GM18511 (cell line): ENCODE results near the gene HOXA3.

Source experiments
- ATAC-seq: cut with Tn5 transposase; IDR thresholded peaks from one replicate; pipeline ENCODE4 v1.9.1; 2021; ENCODE audit warnings: mild to moderate bottlenecking, moderate library complexity; ENCODE audit not compliant: unreplicated experiment

Gene HOXA3

DNA sequence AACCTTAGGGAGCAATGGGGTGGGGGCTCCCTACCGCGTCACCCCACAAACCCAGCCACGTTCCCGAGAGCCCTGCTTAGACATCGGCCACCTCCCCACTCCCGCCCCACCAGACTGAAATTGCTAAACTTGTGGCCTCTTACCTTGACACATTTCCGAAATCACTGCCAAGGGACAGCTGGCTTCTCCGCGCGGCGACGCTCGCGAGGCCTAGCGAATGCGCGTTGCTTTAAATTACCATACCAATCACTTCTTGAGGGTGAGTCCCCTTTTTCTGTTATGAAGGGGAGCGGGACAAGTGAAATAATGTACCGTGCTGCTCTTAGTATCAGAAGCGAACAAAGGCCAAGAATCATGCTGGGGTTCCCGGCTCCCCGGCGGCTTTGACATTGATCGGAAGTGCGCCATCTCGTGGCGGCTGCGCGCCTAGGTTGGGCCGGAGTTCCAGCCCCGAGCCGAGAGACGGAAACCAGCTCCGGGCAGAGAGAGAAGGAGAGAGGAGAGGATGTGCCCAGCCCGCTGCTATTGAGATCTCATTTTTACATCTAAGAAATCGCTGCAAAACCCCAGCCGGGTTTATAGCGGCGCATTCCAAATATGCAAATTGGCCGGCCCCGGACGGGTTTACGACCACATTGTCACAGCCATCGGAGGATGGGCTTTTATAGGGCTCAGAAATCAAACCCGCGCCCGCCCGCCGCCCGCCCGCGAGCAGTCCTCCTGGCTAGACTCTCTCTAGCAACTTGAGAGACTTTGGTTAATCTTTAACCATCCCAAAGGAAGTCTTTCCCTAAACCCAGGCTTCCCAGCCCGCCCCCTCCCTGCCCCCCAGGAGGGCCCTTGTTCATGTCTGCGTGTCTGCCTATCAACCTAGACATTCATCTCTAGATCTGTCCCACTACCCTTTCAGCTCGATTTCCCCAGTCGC, 27.4 kb upstream of the HOXA3 start:
- ATAC-seq, result no peak

DNA sequence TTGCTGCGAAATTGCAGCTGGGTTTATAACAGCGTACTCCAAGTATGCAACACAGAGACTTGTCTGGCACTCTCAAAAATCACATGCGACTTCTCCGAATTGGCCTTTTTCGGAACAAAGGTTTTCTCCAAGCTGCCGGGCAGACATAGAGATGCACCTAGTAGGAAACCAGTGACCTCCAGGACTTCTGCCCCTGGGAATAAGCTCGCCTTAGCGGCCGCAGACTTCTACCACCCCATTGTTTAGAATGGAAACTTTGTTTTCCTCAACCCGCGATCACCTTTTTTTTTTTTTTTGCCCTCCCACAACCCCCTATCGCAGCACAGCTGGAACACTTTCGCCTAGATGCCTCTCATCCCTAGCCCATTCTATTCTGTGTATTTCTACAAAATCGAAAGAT, 26.6 kb upstream of the HOXA3 start:
- no peak for ATAC-seq

DNA sequence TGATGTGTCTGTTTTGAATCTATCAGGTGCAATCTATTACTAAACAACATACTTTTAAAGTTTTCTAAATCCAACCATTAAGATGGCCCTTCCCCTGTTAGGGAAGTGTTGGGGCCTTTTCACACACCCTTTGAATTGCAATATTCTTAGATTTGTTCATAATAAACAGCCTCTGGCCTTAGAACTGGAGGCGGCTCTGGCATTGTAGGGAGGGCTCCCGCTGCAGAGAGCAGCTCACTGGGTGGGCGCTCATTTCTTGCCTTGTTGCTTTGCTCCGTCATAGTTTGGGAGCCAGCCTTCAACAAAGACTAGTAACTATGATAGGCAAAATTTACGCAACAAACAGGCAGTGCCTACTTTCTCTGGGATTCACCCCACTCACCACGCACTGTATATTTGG, 26.0 kb upstream of the HOXA3 start:
- ATAC-seq, result no peak

DNA sequence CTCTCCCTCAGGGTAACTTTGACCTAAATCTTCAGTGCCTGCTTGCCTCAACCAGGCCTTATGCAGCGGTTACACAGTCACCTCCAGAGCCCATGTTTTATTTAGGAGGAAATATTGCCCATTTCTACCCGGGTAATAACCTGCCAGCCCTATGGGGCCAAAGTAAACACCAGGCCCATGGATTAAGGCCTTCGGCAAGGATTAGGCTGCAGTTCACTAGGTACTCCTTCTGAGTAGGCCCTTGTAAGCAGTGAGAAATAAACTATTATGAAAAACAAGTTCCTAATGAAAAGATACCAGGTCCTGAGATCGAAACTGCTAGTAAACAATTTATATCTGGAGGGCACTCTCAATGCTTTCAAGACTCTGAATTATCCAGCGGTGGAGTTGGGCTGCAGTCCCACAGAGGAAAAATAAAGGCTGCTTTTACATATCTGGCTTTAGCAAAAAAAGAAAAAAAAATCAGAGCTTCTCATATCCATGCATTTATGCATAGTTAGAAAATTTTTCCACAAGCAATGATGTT, 25.5 kb upstream of the HOXA3 start:
- ATAC-seq, result no peak

DNA sequence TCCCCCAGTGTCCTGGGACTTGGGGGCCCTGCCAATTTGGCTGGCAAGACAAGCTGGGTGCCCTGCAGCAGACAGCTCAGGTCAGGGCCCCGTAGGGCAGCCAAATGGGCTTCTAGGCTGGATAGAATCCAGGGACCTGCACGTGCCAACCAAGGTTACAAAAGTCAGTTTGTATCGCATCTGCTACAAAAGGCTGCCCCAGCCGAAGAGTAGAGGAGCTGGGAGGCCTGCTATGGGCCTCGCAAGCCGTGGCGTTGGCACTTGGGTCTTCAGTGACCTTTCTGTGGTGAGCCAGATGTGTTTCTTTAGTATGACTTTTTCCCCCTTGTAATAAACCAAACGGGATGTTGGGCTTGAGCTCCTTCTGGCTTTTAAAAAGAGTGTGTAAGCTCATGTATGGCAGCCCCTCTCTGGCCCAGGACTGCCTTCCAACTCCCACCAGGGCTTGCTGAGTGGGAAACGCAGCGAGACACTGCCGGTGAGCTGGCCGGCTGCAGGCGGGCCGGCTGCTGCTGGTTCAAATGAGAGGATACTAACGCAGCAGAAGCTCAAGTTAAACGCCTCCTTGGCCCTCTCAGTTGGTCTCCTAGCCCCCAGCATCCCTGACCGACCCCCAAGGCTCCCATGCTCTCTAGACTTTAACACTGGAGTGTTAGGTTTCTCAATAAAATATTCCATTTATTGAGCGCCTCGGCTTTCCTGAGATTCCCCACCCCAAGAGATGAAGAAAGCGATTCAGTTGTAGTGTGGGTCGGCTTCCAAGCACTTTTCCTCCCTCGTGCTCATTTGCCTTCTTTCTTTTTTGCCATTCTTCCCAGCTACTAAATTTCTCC, 24.8 kb upstream of the HOXA3 start:
- no peak for ATAC-seq

DNA sequence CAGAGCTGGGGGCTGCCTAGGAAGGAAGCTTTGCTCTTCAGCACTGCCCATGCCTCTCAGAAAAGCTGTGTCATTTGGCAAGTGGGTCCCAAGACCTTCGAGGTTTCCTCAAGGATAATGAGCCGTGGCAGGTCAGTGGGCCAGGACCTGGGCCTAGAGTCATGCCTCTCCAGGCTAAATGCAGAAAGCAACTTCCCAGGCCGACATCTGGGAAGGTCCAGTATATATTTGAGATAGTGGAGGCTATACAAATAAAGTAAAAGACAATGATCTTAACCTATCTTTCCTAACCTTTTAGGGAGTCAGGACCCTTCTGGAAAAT, 24.1 kb upstream of the HOXA3 start:
- no peak for ATAC-seq

DNA sequence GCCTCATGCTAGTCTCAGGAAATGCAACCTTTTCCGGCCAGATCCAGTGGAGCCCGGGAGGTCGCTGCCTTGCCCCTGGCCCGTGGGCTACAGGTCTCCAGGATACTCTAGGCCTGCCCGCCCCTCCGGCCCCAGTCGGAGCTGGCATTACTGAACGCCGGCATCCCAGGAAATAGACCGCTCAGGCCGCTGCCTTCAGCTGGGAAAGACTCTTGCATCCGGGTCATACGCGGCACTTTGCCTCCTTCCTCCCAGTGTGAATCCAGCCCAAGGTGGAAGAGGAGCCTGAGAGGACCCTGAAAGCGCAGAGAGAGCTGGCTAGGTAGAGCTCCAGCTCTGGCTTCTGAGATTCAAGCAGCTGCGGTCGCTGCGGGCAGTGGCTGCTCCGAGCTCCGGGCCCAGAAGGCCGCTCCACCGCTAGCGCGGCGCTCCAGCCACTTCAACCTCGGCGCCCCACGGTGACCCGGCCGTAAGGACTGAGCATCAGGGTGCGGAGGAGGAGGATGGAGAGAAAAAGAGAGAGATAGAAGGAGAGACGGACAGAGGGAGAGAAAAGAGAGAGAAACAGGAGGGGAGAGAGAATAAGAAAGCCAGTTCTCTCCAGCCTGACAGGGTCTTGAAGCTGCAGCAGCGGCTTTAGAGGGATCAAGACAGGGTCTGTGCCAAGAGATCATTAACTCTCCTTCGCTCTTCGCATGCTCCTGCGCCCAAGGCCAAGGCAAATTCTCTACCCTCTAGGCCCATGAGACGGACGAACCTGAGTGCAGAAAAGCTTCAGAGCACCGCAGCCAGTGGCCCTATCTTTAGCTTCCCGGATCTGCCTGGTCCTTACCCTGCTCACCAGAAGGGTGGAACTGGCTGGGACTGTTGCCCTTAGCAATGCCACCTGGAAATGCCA, 23.5 kb upstream of the HOXA3 start:
- no peak for ATAC-seq

DNA sequence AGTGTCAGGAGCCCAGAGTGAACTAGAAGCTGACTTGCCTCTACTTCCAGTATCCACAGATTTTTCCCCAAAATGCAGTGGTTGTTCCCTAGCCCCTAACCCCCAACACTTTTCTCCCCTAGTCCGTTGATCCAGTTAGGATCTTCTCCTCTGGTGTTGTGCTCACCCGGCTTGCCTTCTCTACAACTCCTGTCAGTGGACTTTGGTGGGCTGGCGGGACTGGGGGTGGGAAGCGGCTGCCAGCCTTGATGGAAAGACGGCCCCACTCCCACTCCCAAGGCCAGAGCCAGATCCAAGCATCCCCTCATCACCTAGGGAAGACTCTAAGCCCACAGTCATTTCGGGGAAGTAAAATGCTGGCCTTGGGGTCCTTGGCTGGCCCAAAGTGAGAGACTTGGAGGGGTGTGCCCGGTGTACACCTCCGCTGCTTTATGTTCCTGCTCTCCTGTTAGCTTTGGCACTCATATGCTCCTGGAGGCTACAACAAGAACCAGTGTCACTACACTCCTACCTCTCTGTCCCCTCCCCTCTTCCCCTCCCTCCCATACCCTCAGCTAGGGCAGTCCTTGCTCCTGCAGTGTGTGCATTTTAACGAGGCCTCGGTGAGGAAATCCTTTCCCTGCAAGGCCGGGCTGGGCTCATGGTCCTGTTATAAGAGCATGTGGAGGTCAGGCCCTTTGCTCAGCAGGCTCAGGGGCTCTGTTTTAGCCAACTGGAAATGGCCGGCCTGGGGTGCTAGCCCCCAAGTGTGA, 22.7 kb upstream of the HOXA3 start:
- ATAC-seq, result no peak

DNA sequence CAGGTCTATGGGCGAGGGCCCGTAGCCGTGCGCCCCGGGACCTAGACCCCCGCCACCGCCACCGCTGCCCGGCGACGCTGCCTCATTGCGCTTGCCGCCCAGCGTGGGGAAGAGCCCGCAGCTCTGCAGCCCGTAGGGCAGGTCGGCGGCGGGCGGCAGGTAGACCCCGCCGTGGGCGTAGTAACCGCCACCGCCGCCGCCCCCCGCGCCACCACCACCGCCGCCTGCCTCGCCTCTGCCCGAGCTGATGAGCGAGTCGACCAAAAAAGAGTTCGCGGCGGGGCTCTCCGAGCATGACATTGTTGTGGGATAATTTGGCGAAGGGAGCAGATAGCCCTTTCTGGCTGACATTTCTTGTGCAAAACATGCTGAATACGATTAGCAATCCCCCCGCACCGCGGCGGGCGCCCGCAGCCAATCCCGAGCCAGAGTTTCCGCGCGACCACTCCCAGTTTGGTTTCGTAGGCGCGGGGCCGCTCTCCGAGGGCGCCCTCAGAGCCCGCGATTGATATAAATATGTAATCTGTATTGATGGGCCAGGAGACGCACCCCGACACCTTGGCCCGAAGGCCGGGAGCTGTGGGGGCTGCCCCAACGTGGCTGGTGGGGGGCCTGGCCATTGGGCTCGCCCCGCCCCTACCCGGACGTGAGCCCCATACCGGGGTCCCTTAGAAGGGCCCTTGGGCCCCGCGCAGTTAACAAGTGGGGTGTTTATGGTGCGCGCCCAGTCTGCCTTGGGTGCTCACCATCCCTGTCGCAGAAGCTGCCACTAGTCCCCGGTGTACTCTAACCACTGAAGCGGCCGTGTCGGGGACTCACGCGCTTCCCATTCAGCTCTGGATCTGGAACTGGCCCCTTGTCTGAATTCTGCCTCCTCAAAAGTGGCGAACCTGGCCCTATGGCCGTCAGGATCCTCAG, 21.8 kb upstream of the HOXA3 start, which contains the start of gene HOXA10:
Gene HOXA10, minus strand, starts transcription at position 365 of the 918 bp plus-strand sequence. Its CDS starts 14 bp downstream, at position 351.
- no peak for ATAC-seq

DNA sequence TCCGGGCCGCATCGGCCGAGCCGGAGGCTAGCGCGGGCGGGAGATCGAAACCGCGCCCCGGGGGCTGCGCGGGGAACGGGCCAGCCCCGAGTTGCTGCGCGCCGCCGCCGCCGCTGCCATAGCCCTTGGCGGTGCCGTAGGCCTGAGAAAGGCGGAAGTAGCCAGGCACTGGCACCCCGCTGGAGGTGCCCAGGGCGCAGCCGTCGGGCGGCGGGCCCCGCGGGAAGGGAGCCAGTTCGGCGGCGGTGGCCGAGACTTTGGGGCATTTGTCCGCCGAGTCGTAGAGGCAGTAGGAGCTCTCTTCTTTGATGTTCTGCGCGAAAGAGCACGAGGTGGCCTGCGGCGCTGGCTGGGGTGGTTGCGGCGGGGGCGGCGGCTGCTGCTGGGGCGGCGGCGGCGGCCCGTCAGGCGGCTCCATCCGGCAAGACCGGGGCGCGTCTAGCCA, 21.1 kb upstream of the HOXA3 start:
- ATAC-seq, result no peak

DNA sequence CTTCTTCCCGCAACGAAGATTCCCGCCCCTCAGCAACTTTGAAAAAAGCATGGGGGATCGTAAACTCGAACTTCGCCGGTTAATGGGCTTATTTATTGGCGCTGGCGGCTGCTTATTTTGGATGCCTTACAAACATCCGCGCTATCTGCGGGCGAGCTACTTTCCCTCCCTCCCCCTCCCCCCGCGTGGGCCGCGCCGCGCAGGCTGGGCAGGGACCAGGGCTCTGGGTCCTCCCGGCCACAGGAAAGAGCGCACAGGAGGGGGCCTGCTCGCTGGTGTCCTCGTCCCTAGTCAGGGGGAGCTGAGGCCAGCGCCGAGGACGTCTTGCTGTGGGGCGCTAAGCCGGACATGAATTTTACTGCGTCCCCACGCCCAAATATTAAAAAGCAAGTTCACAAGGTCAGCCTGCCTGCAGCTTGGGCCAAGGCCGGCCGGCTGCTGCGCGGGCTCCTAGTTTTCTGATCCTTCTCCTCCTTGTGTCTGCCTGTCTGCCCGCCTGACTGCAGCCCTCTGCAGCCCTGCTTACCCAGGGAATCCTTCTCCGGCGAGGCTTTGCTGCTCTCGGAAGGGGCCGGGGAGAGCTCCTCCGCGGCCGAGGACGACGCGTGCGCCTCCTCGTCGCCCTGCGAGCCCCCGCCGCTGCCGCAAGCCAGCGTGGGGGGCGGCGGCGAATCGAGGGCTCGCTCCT, 20.6 kb upstream of the HOXA3 start:
- no peak for ATAC-seq

DNA sequence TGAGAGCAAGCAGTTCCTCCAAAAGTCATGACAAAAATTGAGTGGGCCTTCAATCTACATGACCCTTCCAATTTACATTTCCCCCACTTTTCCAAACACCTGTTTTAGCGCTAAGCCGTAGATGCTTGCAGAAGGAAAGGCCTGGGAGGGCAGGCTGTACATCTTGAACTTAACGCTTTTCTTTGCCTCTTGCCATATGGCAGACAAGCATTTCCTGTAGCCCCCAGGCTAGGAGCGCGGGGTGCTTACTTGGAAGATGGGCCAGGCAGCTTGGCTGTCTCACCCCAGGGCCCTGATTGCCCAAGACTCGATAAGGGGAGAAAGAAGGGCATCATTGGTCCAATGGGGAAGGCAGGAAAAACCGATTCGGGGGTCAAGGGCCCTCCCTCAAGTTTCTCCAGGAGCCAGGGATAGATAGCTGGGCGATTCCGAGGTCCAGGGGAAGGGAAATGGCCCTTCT, 20.0 kb upstream of the HOXA3 start:
- no peak for ATAC-seq

DNA sequence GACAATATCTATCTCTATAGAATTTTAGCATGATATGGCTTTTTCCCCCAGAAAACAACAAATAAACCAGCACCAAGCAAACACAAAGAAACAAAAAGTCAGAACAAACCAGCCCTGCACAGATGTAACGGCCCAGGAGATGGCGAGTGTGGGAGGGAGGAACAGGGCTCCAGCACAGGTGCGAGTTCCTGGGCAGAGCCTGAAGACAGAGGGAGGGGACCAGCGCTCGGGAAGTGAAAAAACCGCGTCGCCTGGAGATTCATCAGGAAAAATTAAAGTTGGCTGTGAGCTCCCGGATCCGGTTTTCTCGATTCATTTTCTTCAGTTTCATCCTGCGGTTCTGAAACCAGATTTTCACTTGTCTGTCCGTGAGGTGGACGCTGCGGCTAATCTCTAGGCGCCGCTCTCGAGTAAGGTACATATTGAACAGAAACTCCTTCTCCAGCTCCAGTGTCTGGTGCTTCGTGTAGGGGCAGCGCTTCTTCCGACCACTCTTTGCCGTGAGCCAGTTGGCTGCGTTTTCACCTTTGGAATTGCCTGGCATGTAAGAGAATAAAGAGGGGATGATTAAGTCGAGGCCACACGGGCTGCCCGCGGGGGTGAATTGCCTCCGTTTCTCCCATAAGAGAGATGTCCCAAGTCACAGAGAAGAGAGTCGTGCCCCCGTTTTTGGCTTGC, 19.4 kb upstream of the HOXA3 start:
- no peak for ATAC-seq

DNA sequence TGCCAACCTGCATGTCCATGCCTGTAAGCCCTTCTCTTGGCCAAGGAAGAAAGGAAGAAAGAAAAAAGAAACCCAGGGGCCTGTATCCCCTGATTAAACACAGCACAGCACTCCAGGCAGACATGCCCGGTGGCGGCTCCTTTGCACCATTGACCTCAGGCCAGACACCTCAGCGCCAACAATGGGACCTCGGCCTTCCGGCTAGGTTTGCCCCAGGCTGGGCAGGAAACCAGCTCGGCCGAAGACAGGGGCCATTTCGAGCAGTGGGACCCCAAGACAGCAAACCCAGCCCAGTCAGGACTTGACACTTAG, 18.9 kb upstream of the HOXA3 start:
- no peak for ATAC-seq

DNA sequence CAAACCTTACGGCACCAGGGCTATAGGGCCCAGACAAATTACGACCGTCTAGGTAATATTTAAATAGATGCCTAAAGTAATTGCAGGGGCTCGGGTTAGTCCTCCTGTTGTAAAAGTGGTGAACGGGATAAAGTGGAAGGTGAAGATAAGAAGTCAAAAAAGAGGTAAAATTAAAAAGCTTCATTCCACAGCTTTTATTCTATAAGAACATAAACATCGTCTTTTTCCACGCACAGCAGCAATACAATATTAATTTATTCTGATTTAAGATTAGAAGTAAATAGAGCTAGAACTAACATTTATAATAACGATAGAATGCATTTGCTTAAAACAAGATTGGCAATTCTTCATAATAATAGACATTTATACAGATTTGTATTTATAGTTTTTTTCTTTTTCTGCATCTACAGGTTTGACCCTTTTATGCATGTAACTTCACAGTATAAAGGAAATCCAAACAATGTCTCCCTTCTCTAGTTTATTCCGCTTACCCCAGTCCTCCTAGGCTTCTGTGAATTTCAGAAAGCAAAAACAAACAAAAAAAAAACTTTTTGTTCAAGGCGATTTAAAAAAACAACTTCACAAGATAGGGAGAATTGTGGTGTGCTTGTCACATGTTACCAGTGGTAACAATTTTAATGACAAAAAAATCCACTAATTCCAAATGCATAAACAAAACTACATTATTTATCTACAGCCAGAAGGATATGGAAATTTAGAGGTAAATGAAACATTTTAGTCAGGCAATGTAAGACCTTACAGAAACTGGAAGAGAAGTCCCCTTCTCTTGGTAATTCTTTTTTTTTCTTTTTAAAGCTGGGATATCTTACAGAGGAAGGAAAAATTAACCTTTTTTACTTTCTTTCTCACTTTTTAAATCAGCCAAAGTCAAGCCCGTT, 18.3 kb upstream of the HOXA3 start:
- no peak for ATAC-seq

DNA sequence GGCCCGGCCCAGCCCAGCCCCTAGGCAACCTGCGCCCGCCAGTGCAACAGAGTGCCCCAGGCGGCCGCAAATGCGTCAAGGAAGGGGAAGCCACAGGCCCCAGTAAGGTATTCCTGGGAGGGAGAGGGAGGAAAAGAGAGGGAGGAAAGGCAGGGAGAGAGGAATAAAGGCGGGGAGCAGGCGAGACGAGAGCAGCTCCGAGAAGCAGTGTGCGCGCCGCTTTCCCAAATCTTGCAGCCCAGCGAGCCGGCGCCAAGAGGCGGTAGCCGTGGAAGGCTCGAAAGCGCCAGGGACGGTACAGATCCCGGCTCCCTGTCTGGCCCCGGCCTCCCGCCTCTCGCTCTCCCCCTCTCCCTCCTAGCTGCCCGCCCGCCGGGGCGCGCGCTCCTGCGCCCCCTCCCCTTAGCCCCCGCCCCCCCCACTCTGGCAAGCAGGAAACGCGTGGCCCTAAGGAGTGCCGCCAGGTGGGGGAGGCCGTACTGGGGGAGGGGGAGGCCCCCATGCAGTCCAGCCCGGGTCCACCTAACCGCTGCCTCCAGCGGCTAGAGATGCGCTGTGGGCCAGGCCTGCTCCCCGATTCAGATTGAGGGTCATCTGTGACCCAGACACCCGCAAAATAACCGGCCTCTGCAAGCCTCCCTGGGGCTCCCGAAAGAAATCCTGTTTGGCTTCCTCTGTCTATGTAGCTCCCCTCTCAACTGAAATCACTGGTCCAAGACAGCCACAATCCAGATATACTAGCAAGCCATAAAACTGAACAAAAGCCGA, 17.5 kb upstream of the HOXA3 start:
- ATAC-seq, result no peak
